ENCODE data around the gene AP2M1.
A peak's percentile ranks its signal among the peaks of the same experiment; 100 is the strongest.
"Not testable (repeated sequence)": the region's sequence is repeated elsewhere in the genome, so short reads cannot be mapped to it uniquely, and the experiment has no call there.

The AP2M1 gene

DNA sequence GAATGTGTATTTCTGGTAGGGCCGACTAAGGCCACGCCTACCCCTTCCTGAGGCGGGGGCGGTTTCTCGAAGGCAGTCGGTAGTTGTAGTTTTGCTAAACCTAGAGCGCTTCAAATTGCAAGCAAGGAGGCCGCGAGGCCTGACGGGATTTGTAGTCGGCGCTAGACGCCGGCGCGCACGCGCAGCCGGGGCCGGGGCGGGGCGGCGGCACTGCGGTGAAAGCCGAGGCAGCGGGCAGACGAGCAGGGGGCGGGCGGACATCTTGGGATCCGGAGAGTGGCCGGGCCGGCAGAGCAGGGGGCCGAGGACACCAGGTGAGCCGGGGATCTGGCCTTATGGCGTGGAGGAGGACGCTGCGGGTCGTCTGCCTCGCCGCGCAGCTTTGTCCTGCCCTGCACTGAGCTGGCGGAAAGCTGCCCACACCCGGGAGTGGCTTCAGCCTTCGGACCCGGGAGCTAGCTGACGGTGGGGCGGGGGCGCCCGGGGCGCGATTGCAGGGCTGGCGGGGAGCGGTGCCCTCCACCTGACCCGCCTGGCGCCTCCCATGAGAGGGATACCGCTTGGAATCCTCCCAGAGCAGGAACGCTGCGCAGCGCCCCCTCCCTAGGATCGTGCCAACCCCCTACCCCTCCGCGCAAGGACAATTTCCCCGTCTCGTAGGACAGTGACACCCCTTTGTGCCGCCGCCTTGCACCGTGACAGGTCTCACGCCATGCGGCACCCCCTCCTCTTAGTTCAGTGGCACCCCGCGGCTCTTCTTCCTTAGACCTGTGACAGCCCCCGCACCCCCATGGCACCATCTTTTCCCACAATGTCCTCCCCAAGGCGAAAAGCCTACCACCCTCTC is at the start of gene AP2M1:
TSS of gene AP2M1 (plus strand) at position 210 of the 847 bp plus-strand sequence. CDS start 2,139 bp downstream, outside the sequence.
- DNase-seq: peak; percentile 98

DNA sequence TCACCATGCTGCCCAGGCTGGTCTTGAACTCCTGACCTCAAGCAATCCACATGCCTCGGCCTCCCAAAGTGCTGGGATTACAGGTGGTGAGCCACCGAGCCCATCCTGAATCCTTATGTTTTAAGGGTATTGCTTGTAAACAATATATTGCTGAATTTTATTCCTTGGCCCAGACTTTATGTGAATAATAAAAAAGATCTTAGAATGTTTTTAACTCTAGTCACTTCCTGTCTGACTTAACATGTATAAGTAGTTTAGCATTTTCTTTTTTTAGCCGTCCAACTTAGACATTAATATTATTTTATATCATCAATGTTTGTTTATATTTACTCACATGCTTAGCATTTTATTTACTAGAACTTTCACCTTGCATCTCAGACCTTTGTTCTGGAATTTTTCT is 48.6 kb upstream of the AP2M1 start:
- DNase-seq: no peak

GRCh38 chr3:184129012-184129411 is 45.6 kb upstream of the AP2M1 start:
- no peak for DNase-seq

GRCh38 chr3:184132945-184133344 is 41.7 kb upstream of the AP2M1 start:
- DNase-seq: no peak

DNA sequence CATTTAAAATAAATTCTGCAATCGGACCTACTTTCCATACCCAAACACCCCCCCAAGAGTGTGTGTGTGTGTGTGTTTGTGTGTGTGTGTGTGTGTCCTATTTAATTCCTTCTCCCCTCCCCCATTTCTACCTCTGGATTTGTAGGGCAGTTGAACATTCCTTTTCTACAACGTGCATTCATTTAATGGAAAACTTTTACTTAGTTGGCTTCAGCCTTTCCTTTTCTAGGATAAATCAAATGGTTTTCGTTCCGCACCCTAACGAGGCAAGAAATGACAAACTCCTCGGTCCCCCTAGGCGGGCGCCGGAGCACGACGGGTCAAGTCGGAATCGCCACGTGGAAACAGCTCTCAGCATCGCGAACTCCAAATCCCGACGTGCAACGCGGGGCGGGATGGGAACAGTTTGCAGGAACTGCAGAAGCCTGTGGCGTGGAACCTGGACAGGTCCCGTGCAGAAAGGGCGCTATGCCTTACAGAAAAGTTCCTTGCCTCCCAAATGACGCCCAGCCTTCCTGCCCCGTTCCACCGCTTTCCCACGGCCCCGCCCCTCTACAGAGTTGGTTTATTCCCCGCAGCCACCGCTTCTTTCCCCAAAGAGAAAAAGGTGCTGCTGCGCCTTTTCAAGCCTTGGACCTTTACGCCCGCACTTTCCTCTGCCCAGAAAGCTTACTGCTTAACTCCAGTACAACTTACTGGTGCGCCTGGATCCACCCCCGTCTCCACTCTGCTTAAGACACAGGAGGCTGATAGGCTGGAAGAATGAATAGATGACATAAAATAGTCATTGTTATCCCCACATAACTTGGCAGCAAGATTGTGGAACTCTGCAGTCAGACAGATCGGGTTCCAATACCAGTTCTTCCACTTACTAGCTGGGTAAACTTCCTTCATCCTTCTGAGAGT is 40.6 kb upstream of the AP2M1 start:
- DNase-seq: peak; percentile 74

DNA sequence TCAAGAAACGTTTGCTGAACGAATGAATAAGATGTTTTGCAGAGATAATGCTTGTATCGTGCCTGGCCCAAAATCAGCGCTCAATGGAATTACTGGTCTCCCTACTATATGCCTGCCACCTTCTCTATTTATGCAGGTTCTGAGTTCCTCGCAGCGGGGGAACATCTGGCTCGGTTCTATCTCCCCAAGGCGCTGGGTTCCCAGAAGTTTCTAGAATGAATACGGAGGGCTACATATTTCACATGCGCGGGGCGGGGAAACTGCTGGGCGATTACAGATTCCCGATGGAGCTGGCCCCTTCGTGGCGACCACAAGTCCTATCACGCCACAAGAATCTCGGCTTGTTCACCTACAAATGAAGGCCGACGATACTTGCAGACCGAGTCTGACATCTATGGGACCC is 39.9 kb upstream of the AP2M1 start:
- DNase-seq: no peak

DNA sequence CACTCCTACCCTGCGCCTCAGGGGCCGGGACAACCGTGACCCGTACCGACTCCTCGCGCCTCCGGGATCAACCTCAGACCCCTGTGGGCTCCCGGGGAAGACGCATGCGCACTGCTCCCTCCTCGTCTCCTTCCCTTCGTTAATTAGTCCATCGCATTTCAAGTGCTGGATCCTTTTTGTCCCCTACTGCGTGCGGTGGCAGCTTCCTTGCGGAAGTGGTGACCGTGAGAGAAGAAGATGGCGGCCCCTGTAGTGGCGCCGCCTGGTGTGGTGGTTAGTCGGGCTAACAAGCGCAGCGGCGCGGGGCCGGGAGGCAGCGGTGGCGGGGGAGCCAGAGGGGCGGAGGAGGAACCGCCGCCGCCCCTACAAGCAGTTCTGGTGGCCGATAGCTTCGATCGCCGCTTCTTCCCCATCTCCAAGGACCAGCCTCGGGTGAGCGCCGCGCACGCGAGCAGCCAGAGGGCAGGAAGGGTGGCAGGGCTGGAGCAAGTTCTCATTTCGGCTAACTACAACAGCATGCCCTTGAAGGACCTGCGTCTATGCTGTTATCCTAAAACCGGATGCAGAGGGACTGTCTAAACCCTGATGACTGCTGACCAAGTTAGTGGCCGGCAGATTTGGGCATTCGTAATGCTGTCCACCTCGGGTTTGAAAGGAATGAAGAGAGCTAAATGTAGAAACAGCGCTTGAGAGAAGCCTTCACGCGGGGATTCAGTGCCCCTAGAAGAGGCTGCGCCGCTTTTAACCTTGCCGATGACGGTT is 39.3 kb upstream of the AP2M1 start, which contains the start of gene EIF2B5:
TSS of gene EIF2B5 (plus strand) at position 210 of the 762 bp plus-strand sequence. CDS start at position 238, 28 bp downstream.
- peak; percentile 86 for DNase-seq

DNA sequence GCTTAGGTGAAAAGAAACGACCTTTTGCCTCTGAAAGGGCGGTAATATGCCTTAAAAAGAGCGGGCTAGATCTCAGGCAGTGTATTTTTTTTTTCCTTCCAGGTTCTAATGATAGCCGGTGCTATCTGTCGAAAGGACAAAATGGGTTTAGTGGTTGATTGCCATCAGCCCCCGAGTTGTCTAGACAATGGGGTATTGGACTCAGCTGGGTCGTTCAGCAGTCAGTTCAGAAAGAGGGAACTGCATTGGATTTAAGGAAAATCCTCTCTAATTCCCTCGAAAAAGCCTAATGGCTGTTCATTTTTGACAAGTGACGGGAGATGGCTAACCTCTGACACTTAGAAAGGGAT is 38.8 kb upstream of the AP2M1 start:
- DNase-seq: no peak

- DNase-seq: no peak
These were observed 34.2 kb upstream of the AP2M1 start for GRCh38 chr3:184140436-184140835.

DNA sequence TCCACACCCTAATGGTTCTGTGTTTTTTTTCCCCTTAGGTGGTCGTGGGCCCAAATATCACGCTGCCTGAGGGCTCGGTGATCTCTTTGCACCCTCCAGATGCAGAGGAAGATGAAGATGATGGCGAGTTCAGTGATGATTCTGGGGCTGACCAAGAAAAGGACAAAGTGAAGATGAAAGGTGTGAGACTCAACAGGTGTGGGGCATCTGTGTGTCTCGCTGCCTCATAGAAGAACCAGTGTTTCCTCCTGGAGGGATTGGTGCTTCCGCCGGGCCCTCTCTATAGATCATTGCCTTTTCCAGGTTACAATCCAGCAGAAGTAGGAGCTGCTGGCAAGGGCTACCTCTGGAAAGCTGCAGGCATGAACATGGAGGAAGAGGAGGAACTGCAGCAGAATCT is 32.5 kb upstream of the AP2M1 start:
- no peak for DNase-seq

- no peak for DNase-seq
These were observed 31.3 kb upstream of the AP2M1 start for GRCh38 chr3:184143327-184143726.

- no peak for DNase-seq
These were observed 30.1 kb upstream of the AP2M1 start for GRCh38 chr3:184144505-184144904.

DNA sequence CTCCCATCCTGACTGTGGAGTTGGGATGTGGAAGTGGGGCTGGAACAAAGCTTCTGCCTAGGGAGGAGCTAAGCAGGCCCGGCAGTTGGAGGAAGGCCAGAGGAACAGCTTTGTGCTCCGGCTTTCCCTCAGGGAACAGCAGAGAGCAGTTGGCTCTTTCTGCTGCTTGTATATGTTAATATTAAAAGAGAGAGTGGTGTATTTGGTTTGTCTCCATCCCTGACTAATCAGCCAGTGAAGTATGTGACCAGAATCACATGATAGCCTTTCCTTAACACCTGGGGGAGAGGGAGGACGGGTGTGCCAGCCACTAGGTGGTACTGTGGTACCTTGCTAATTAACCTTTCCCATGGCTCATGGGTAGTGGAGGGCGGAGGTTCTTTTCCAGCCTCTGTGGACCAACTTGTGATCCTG is 29.5 kb upstream of the AP2M1 start:
- no peak for DNase-seq

- no peak for DNase-seq
These were observed 28.8 kb upstream of the AP2M1 start for GRCh38 chr3:184145751-184146270.

- no peak for DNase-seq
These were observed 26.6 kb upstream of the AP2M1 start for GRCh38 chr3:184148076-184148475.

GRCh38 chr3:184149123-184149522 is 25.5 kb upstream of the AP2M1 start:
- no peak for DNase-seq

- not testable (repeated sequence) for DNase-seq
These were observed 24.9 kb upstream of the AP2M1 start for GRCh38 chr3:184149770-184150169.

DNA sequence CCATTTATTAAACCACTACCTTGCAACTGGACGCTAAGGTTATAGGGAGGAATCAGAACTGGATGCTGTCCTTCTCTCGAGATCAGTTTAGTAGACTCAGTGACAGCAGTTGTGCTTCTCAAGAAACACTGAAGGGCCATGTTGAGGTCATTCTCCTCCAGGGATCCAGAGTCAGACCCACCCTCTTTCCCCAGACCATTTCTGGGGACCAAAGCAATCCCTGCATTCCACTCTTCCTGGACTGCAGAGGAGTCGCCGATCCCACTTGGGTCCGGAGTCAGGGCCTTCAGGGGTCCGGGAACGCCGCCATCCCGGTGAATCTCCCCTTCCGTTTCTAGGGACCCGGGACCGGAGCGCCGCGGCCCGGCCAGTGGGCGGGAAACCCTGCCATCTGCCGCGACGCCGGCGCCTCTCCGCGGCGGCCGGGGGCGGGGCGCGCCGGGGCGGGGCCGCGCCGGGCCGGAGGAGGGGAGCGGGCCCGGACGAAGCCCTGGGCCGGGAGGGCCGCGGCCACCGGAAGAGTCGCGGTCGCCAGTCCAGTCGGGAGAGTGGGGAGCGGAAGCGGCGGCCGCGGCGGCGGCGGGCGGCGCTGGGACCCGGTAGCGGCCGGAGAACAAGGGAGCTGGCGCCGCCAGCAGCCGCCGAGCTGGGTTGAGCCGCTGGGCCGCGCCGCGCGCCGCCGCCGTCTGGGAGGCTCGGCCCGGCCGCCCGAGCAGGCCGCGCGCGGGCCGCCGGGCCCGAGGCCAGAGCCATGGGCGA is 19.6 kb upstream of the AP2M1 start, which contains the start of gene DVL3:
TSS of gene DVL3 (plus strand) at position 493 of the 759 bp plus-strand sequence. CDS start at position 752, 259 bp downstream.
- DNase-seq: no peak

GRCh38 chr3:184155644-184156521 is 18.8 kb upstream of the AP2M1 start:
- no peak for DNase-seq

GRCh38 chr3:184156522-184156955 is 18.1 kb upstream of the AP2M1 start:
- no peak for DNase-seq

GRCh38 chr3:184157206-184157605 is 17.4 kb upstream of the AP2M1 start:
- no peak for DNase-seq
